CD4-positive, alpha-beta memory T cell (primary cell): ENCODE data around the gene DDAH1. TPM values are rescaled to one million over a fixed set of nuclear protein-coding genes. Genes with fewer than 3 reads are reported as not detected.

Experiments used
- CTCF ChIA-PET: fragments of 350-600 bp; sonication (Branson Sonifier 250); formaldehyde crosslinking; loops from one replicate; lab custom pipeline; 2021; ENCODE audit warnings: inconsistent platforms; ENCODE audit not compliant: partially characterized antibody; lab: Charles Lee
- POLR2A ChIA-PET: fragments of 350-600 bp; sonication (Branson Sonifier 250); formaldehyde crosslinking; loops from one replicate; lab custom pipeline; 2021; ENCODE audit not compliant: partially characterized antibody; lab: Charles Lee
- DNase-seq, 5 donors: peaks; one replicate each; pipeline versions ENCODE4 v3.0.0 to v3.0.0-alpha.2; 2020 to 2022; ENCODE audit warnings: mixed read lengths in 1 of 5
- H3K27ac ChIP-seq: one replicate; pipeline ENCODE4 v1.7.0; 2013; ENCODE audit warnings: low read depth, low read length
- H3K27me3 ChIP-seq: 2 replicates; pipeline ENCODE4 v1.7.0; 2013; ENCODE audit warnings: mild to moderate bottlenecking, low read length, moderate library complexity; ENCODE audit not compliant: insufficient read depth
- H3K36me3 ChIP-seq: 2 replicates; pipeline ENCODE4 v1.7.0; 2013; ENCODE audit warnings: mild to moderate bottlenecking, low read length, moderate library complexity; ENCODE audit not compliant: insufficient read depth
- H3K4me1 ChIP-seq: 2 replicates; pipeline ENCODE4 v1.7.0; 2013; ENCODE audit warnings: mild to moderate bottlenecking, low read length, moderate library complexity; ENCODE audit not compliant: insufficient read depth
- H3K4me3 ChIP-seq, 2 donors: one replicate each; pipeline ENCODE4 v1.7.0; 2013; ENCODE audit warnings: low read length in 2 of 2, mild to moderate bottlenecking in 1 of 2
- H3K9me3 ChIP-seq, 2 donors: one replicate each; pipeline ENCODE4 v1.7.0; 2013; ENCODE audit warnings: low read length in 2 of 2, control low read depth in 1 of 2; ENCODE audit not compliant: control insufficient read depth in 1 of 2
- H3K27ac Mint-ChIP-seq, 7 donors: one replicate each; pipeline ENCODE4 v1.8.0; 2020 to 2021; ENCODE audit warnings: mixed read lengths in 7 of 7, mild to moderate bottlenecking in 6 of 7, inconsistent platforms in 3 of 7, moderate library complexity in 3 of 7
- H3K27me3 Mint-ChIP-seq, 2 donors: one replicate each; pipeline ENCODE4 v1.8.0; 2020 to 2021; ENCODE audit warnings: mixed read lengths in 2 of 2
- H3K36me3 Mint-ChIP-seq, 2 donors: one replicate each; pipeline ENCODE4 v1.8.0; 2020 to 2021; ENCODE audit warnings: mixed read lengths in 2 of 2, inconsistent platforms in 1 of 2, mild to moderate bottlenecking in 1 of 2
- H3K4me1 Mint-ChIP-seq, 4 donors: one replicate each; pipeline ENCODE4 v1.8.0; 2020 to 2021; ENCODE audit warnings: mixed read lengths in 4 of 4, mild to moderate bottlenecking in 1 of 4
- H3K4me3 Mint-ChIP-seq, 8 donors: one replicate each; pipeline ENCODE4 v1.8.0; 2020 to 2021; ENCODE audit warnings: mixed read lengths in 8 of 8, mild to moderate bottlenecking in 7 of 8, moderate library complexity in 6 of 8, inconsistent platforms in 3 of 8
- H3K9me3 Mint-ChIP-seq, 8 donors: one replicate each; pipeline ENCODE4 v1.8.0; 2020 to 2021; ENCODE audit warnings: mixed read lengths in 8 of 8, mild to moderate bottlenecking in 5 of 8, inconsistent platforms in 3 of 8, moderate library complexity in 1 of 8
- intact Hi-C: fragments of 100-400 bp; cut with micrococcal nuclease; formaldehyde crosslinking; loops from one replicate; pipeline ENCODE4 v1.15.1; 2023
- polyA plus RNA-seq, 2 donors: library from polyadenylated mRNA; unstranded; fragments of 300-500 nt; fragmentation: Illumina TruSeq; gene quantifications; one replicate each; pipeline ENCODE4 v1.2.3, GENCODE V29; 2021
- total RNA-seq, 2 experiments: library from RNA; stranded (reverse); gene quantifications; one replicate each; pipeline ENCODE4 v1.2.3, GENCODE V29; 2021

Gene DDAH1
- total and polyA plus RNA-seq, 4 experiments from 2014 or later, result not detected

DNA sequence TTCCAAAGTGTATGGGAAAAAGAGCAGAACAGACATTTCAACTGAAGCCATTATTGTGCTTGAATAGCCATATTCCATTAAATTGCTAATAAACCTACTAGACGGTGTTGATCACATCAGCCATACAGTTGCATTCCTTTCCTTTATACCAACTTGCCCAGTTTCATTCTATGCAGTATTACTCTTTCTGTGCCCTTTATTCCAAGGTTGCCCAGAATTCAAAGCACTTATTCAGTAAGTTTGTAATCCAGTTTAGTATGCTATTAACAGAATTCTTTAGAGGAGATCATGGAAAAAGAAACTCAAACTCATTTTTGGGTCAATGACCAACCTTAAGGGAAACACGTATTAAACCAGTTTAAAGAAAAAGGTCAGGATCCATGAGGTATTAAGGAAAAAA is 89.5 kb downstream of the DDAH1 start:
- no peaks in the 10 kb centered on the region for H3K9me3 ChIP-seq
- CTCF ChIA-PET, result no interaction called here
- DNase-seq, result no peak
- Mint-ChIP-seq H3K36me3 (no peaks in the 10 kb centered on the region), H3K4me1 (no peaks in the 10 kb centered on the region), H3K27ac (no peak overlapping the region), H3K9me3 (peaks cover 0 to under 1% (median 0%) of the 10 kb centered on the region in 8 donors), H3K4me3 (no peak overlapping the region), H3K27me3 (peaks cover 6 to 7% of the 10 kb centered on the region in 2 donors)
- POLR2A ChIA-PET, result no interaction called here
- no peak overlapping the region for H3K4me3 ChIP-seq
- H3K27me3 ChIP-seq, result no peaks in the 10 kb centered on the region
- intact Hi-C loops, result no loop called here
- no peak overlapping the region for H3K27ac ChIP-seq
- no peaks in the 10 kb centered on the region for H3K4me1 ChIP-seq
- no peaks in the 10 kb centered on the region for H3K36me3 ChIP-seq

DNA sequence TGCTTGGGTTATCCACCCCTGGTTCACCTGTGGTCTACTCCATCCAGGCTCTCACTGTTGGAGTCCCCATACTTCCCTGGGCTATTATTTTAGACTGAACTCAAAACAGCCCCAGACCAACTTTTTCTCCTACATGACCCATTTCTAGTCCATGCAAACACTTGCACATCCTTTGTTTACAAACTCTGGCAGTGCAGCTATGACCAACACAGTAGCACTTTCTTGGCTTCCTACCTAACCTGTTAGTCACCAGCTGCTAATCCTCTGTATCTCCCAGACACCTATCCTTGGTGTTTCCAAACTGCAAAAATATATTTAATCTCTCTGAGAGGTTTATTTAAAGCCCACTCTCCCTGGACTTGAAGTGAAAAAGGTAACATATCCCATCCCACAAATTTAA is 90.8 kb downstream of the DDAH1 start:
- POLR2A ChIA-PET, result no interaction called here
- H3K27ac Mint-ChIP-seq, result no peak overlapping the region
- intact Hi-C loops, result no loop called here

DNA sequence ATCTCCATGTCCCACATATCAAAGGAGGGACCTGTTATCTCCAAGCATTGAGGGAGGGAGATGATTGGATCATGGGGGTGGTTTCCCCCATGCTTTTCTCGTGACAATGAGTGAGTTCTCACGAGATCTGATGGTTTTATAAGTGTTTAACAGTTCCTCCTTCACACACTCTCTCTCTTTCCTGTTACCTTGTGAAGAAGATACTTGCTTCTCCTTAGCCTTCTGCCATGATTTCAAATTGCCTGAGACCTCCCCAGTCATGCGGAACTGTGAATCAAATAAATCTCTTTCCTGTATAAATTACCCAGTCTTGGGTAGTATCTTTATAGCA is 91.6 kb downstream of the DDAH1 start:
- no peaks in the 10 kb centered on the region for H3K4me1 Mint-ChIP-seq
- no peaks in the 10 kb centered on the region for H3K36me3 Mint-ChIP-seq
- peaks cover 6% of the 10 kb centered on the region in 2 donors for H3K27me3 Mint-ChIP-seq
- H3K27me3 ChIP-seq, result peaks cover 5% of the 10 kb centered on the region
- H3K9me3 Mint-ChIP-seq, result peaks cover 0 to 2% (median 0%) of the 10 kb centered on the region in 8 donors
- POLR2A ChIA-PET, result no interaction called here
- no peak overlapping the region for H3K27ac ChIP-seq
- H3K36me3 ChIP-seq, result no peaks in the 10 kb centered on the region
- H3K4me3 ChIP-seq, result no peak overlapping the region
- H3K9me3 ChIP-seq, result no peaks in the 10 kb centered on the region
- intact Hi-C loops, result no loop called here
- CTCF ChIA-PET, result no interaction called here
- H3K4me3 Mint-ChIP-seq, result no peak overlapping the region
- no peak for DNase-seq
- no peak overlapping the region for H3K27ac Mint-ChIP-seq
- H3K4me1 ChIP-seq, result no peaks in the 10 kb centered on the region

More for the DNA sequence above, 90.8 kb downstream of the DDAH1 start:
- no peaks in the 10 kb centered on the region for H3K36me3 Mint-ChIP-seq
- no peaks in the 10 kb centered on the region for H3K4me1 Mint-ChIP-seq
- CTCF ChIA-PET, result no interaction called here
- Histone ChIP-seq H3K4me3 (no peak overlapping the region), H3K4me1 (no peaks in the 10 kb centered on the region), H3K27me3 (peaks cover 5% of the 10 kb centered on the region), H3K27ac (no peak overlapping the region), H3K36me3 (no peaks in the 10 kb centered on the region), H3K9me3 (no peaks in the 10 kb centered on the region)
- DNase-seq, result no peak
- H3K27me3 Mint-ChIP-seq, result peaks cover 6% of the 10 kb centered on the region in 2 donors
- peaks cover 0 to 2% (median 0%) of the 10 kb centered on the region in 8 donors for H3K9me3 Mint-ChIP-seq
- no peak overlapping the region for H3K4me3 Mint-ChIP-seq

DNA sequence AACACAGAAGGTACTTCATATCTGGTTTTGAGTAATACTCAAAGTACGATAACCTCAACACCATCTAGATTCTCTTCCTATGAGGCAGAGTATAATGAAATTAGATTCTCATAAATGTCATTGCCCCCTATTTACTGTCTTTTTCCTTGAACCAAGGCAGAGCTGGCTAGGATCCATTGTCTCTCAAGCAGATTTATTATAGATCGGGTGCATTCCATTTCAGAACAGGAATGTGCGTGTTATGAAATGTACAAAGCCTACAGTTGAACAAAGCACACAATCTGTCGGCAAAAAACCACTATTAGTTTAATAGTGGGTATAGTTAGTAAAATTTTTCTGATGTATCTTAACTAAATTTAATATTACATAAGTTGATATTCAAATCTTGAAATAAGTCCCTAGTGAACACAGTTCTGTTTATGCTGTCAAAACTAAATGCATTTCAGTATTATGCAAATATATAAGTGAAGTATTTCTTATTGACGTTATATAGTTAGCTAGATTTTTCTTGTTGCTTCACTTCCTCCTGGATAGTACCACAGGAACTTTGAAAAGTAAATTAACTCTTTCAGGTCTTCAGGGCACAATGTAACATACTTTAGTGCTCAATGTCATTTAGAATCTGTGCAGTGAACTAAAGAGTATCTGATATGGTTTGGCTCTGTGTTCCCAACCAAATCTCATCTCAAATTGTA is 92.1 kb downstream of the DDAH1 start:
- no peak overlapping the region for H3K27ac Mint-ChIP-seq
- no peaks in the 10 kb centered on the region for H3K4me1 Mint-ChIP-seq
- H3K27me3 Mint-ChIP-seq, result peaks cover 6% of the 10 kb centered on the region in 2 donors
- H3K9me3 Mint-ChIP-seq, result peaks cover 0 to 2% (median 0%) of the 10 kb centered on the region in 8 donors
- no peaks in the 10 kb centered on the region for H3K36me3 Mint-ChIP-seq
- no peak for DNase-seq
- Histone ChIP-seq H3K4me3 (no peak overlapping the region), H3K9me3 (no peaks in the 10 kb centered on the region), H3K36me3 (no peaks in the 10 kb centered on the region), H3K4me1 (no peaks in the 10 kb centered on the region), H3K27ac (no peak overlapping the region), H3K27me3 (peaks cover 5% of the 10 kb centered on the region)
- POLR2A ChIA-PET, result no interaction called here
- CTCF ChIA-PET, result interaction anchor here (0.9 kb wide), 1 partner anchor 21 kb away, joined by 3 read pairs; no protein-coding TSS in a partner anchor
- intact Hi-C loops, result no loop called here
- H3K4me3 Mint-ChIP-seq, result no peak overlapping the region

DNA sequence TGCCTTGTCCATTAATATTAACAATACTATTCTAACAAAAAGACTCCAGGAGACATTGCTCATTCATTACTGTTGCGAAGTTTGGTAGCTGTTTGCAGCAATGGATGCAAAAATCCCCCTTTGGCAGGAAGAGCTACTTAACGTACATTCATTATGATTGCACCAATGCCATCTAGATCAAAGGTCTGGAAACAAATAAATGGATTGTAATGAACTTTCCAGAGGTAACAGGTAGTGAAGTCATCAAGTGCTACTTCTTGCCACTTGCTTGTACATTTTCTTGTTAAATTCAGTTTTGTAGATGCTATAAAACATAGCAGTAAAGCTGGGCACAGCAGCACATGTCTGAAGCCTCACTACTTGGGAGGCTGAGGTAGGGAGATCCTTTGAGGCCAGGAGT is 93.9 kb downstream of the DDAH1 start:
- Mint-ChIP-seq H3K9me3 (peaks cover 0 to 2% (median 0%) of the 10 kb centered on the region in 8 donors), H3K4me3 (no peak overlapping the region), H3K4me1 (no peaks in the 10 kb centered on the region), H3K36me3 (no peaks in the 10 kb centered on the region), H3K27ac (no peak overlapping the region), H3K27me3 (peaks cover 3 to 8% of the 10 kb centered on the region in 2 donors)
- POLR2A ChIA-PET, result interaction anchor here (0.6 kb wide), 1 partner anchor 171 kb away, joined by 3 read pairs; no protein-coding TSS in a partner anchor
- CTCF ChIA-PET, result no interaction called here
- Histone ChIP-seq H3K36me3 (no peaks in the 10 kb centered on the region), H3K27ac (no peak overlapping the region), H3K4me1 (no peaks in the 10 kb centered on the region), H3K9me3 (no peaks in the 10 kb centered on the region), H3K4me3 (no peak overlapping the region), H3K27me3 (peaks cover 5% of the 10 kb centered on the region)
- no peak for DNase-seq
- intact Hi-C loops, result no loop called here

DNA sequence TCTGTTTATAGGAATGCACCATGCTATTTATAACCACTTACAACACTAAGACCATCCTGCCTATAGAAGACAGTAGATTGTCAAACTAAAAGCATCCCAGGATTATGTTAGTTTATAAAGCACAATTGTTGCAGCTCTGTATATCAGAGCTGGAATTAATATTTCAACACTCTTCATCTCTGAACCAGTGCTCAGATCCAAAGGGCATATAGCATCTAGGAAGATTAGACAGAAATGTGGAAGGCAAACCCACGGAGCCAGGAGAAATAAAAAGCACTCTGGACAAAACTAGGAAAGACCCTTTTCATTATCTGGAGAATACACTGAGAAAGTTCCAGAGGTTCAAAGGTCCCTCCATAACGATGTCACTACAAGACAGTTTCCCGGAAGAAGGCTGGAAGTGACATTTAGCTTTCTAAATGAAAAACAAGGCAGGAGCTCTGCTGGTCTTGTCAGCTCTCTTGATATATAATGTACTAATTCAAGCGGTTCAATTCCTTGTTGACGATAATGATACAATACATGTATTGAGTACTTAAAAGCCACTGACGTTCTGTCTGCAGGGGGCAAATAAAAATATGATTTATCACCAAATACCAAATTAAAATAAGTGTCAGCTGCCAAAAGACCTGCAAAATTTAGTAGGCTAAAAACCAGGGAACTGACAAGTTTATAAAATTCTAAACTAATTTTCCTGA is 96.7 kb downstream of the DDAH1 start:
- peaks cover 0 to 2% (median 0%) of the 10 kb centered on the region in 8 donors for H3K9me3 Mint-ChIP-seq
- intact Hi-C loops, result no loop called here
- ChIA-PET CTCF (no interaction called here), POLR2A (no interaction called here)
- H3K27ac Mint-ChIP-seq, result no peak overlapping the region
- no peaks in the 10 kb centered on the region for H3K36me3 Mint-ChIP-seq
- no peak for DNase-seq
- Histone ChIP-seq H3K36me3 (no peaks in the 10 kb centered on the region), H3K9me3 (no peaks in the 10 kb centered on the region), H3K27me3 (peaks cover 5% of the 10 kb centered on the region), H3K4me3 (no peak overlapping the region), H3K4me1 (no peaks in the 10 kb centered on the region), H3K27ac (no peak overlapping the region)
- no peak overlapping the region for H3K4me3 Mint-ChIP-seq
- peaks cover 0 to 4% of the 10 kb centered on the region in 2 donors for H3K27me3 Mint-ChIP-seq
- no peaks in the 10 kb centered on the region for H3K4me1 Mint-ChIP-seq

DNA sequence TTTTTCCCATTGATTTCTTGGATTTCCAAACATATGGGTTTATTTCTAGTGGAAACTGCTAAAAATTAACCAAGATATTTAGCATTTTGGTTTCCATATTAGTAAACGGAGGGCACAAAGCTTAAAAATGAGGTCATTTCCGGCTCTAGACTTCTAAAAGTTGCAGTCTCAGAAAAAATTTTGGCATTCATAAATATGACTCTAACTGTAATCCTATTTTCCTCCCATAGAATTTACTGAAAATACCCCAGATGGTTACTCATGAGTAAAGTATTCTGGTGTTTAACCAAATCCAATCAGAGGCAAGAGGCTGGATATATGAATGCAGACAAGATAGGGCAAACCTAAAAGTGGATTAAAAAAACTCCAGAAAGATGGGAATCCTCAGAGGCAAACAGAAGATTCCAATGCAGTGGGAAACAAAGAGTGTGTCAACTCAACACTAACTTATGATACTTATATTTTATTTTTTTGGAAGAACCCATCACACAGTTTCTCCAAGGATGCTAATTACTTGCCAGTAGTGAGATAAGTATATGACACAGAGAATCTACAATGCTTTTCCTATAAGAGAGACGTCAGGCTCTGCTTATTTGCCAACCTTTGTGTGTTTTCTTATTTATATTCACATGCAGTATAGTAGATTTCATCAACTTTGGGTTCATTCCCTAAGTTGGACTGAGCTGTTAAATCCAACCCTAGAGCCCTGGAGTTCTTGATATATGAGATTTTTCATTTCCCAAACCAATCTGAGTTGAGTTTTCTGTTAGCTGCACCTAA is 98.4 kb downstream of the DDAH1 start:
- Mint-ChIP-seq H3K4me1 (no peaks in the 10 kb centered on the region), H3K4me3 (no peak overlapping the region), H3K36me3 (no peaks in the 10 kb centered on the region), H3K27me3 (peaks cover 0 to 2% of the 10 kb centered on the region in 2 donors), H3K9me3 (peaks cover 0 to 2% (median 0%) of the 10 kb centered on the region in 8 donors), H3K27ac (no peak overlapping the region)
- Histone ChIP-seq H3K27ac (no peak overlapping the region), H3K4me1 (no peaks in the 10 kb centered on the region), H3K36me3 (no peaks in the 10 kb centered on the region), H3K9me3 (no peaks in the 10 kb centered on the region), H3K4me3 (no peak overlapping the region), H3K27me3 (peaks cover 5% of the 10 kb centered on the region)
- ChIA-PET POLR2A (no interaction called here), CTCF (interaction anchor here (1.3 kb wide), 1 partner anchor 12 kb away, joined by 3 read pairs; no protein-coding TSS in a partner anchor)
- intact Hi-C loops, result no loop called here
- DNase-seq, result no peak
